Stimulated activated CD4-positive, alpha-beta T cell treated with anti-CD3 and anti-CD28 coated beads, Interleukin-2, amount 100 ng/mL, for 4 hours (primary cell): ENCODE data around the gene PLD3.

ENCODE experiments used
- DNase-seq: peaks from one replicate; pipeline ENCODE4 v3.0.0-alpha.2; 2020; ENCODE audit warnings: low read depth

The PLD3 gene, protein sequence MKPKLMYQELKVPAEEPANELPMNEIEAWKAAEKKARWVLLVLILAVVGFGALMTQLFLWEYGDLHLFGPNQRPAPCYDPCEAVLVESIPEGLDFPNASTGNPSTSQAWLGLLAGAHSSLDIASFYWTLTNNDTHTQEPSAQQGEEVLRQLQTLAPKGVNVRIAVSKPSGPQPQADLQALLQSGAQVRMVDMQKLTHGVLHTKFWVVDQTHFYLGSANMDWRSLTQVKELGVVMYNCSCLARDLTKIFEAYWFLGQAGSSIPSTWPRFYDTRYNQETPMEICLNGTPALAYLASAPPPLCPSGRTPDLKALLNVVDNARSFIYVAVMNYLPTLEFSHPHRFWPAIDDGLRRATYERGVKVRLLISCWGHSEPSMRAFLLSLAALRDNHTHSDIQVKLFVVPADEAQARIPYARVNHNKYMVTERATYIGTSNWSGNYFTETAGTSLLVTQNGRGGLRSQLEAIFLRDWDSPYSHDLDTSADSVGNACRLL

DNA sequence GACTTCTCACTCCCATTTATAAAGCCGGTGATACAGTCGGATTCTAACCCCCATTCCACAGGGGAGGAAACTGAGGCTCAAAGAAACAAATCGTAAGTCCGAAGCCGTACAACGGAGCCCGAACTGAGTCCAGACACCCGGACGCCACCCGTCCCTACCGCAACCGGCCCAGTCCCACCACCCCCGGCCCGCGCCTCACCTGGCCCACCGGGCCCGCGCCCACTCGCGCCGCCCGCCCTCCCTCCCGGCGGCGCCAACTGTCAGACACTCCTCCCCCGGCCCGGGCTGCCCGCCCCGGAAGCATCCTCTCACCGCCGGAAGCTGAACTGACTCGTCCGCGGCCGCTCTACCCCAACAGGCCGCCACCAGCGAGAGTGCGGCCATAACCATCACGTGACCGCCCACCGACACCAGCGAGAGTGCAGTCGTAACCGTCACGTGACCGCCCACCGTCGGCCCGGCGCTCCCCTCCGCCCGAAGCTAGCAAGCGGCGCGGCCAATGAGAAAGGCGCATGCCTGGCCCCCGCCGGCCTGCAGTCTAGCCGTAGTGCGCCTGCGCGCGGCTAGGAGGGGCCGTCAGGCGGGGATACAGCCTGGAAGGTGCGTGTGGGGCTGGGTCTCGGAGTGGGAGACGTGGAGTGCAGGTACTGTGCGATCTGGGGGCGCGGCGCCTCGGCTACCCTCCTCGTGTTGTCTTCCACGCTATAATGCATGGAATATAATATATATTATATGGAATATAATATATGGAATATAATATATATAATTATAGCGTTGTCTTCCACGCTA is at the start of gene PLD3, which contains the start of gene C19orf47:
Gene PLD3 (plus strand): TSS at position 571 of the 789 bp plus-strand sequence. CDS start 17,789 bp downstream, outside the sequence.
Gene C19orf47 (minus strand): TSS at position 273 of the 789 bp plus-strand sequence. CDS start 6,540 bp downstream, outside the sequence.
- peak; percentile 99 for DNase-seq

GRCh38 chr19:40300668-40301067 is 47.8 kb upstream of the PLD3 start:
- no peak for DNase-seq

- no peak for DNase-seq
These were observed 46.1 kb upstream of the PLD3 start for GRCh38 chr19:40302224-40303011.

GRCh38 chr19:40303765-40304164 is 44.7 kb upstream of the PLD3 start:
- no peak for DNase-seq

DNA sequence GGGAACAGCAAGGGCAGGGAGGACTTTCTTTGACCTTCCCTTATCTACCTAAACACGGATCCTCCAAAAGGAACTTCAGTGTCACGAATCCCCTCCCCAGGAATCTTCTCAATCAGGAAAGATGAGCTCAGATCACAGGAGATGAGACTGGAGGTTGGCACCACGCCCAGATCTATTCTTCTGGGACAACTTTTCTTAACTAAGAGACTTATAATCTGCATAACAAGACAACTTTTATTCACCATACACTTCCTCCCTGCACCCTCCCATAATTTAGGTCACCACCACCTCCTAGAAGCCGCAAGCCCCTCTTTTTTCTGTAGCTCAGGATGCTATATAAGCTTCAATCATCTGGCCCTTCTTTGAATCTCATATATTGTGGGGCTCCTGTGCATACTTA is 44.2 kb upstream of the PLD3 start:
- no peak for DNase-seq

DNA sequence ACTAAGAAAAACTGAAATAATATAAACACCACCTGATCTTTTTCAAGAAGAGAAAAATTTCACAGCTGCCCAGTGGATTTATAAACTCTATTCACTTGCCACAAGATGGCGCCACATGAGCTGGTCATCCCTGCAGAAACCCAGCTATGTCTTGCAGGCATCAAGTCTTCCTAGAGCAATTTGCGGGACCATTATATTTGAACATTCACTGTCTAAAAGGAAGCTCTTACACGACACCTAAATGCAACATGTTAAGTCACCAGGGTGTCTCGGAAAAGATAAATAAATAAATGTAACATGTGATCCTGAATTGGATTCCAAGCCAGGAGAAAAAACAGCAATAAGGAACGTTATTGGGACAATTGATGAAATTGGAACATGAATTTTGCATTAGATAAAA is 43.1 kb upstream of the PLD3 start:
- DNase-seq, result peak; percentile 58

- no peak for DNase-seq
These were observed 38.8 kb upstream of the PLD3 start for GRCh38 chr19:40309666-40310065.

- DNase-seq, result no peak
These were observed 36.0 kb upstream of the PLD3 start for GRCh38 chr19:40312533-40312932.

- no peak for DNase-seq
These were observed 35.1 kb upstream of the PLD3 start for GRCh38 chr19:40313229-40313983.

- DNase-seq, result no peak
These were observed 33.8 kb upstream of the PLD3 start for GRCh38 chr19:40314656-40315055.

GRCh38 chr19:40315812-40316470 is 32.6 kb upstream of the PLD3 start:
- no peak for DNase-seq

GRCh38 chr19:40317338-40317737 is 31.2 kb upstream of the PLD3 start:
- DNase-seq, result no peak

DNA sequence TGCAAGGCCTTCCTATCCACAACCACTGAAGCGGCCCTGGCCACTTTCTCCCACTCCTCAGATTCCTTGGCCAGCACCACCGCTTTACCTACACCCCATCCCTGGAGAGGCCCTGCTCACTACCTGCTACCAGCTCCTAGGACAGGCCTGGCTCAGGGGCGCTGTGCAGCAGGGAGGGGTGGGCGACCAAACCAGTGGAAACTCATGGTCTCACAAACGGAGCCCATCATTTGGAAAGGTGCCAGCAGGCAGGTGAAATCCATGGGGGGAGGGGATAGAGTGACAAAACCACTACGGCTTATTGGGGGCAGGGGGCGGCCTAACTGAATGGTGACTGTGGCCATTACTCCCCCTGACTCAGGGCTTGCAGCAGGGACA is 27.9 kb upstream of the PLD3 start:
- DNase-seq, result no peak

DNA sequence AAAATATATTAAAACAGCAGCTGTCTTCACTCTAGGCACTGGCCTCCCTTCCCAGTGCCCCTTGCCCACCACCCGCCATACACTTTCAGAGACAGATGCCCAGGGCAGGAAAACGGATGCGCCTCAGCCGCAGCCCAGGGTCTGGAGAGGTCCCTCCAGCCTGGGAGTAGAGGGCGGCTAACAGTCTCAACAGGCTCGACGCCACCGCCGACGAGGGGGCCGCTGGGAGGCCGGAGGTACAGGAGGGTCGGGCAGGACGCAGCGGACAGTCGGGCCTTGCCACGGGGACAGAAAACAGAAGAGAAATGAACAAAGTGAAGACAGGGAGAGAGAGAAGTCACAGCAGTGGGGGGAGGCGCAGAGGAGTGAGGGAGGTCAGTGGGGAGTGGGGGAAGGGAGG is 27.4 kb upstream of the PLD3 start:
- no peak for DNase-seq

- DNase-seq, result no peak
These were observed 26.8 kb upstream of the PLD3 start for GRCh38 chr19:40321566-40322270.

DNA sequence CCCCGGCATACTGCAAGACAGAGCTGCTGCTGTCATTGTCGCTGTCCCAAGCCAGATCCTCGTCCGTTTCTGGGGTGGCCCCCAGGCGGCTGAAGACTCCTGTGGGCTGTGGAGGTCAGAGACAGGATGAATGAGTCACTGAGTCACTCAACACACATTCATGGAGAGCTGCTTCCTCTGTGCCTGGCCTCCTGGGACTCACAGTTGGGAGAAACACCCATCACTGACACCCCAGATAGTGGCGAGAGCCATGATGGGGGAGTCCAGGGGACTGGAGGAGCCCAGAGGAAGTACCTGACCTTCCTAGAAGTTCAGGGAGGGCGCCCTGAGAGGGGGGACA is 26.3 kb upstream of the PLD3 start:
- DNase-seq, result no peak

DNA sequence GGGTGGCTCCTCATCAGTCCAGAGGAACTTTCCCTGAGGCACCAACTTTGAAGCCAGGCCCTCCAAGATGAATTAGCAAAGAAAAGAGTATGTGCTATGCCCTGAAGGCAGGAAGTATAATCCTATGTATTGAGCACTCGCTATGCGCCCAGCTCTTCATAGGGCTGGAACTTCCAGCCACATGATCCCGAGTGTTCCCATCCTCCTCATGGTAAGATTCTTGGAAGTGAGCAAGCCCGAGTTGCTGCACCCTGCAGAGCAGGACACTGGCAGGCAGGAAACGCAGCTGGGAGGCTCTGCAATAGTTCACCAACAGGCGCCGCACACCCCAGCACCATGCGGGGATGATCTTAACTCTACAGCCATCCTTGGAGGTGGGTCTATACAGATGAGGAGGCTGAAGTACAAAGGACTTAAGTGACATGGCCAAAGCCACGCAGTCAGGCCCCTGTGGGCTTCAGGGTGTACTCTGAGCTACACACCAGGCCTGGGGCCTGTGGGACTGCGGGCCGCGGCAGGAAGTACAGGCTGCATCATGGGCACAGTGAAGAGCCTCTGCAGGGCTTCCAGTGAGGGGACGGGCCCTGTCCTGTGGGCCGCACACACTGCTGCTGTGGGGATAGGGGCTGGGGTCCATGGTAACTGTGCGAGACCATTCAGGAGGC is 25.4 kb upstream of the PLD3 start:
- no peak for DNase-seq

- DNase-seq, result no peak
These were observed 24.8 kb upstream of the PLD3 start for GRCh38 chr19:40323705-40324104.

DNA sequence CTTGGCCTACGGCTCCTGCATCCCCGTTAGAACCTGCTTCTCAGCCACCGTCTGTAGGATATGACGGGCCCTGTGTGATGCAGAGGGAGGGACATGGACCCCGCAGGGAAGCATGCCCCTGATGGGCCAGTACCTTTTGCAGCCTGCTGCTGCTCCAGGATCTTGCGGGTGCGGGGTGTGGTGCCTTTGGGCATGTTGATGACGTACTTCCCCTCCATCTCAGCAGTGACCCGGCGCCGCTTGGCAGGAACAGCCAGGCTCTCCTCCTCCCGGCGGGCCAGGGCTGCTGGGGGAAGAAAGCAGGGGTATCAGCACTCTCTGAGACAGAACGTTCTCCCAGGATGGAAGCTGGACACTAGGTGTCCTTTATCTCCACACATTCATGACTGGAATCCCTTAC is 22.3 kb upstream of the PLD3 start:
- DNase-seq, result no peak

DNA sequence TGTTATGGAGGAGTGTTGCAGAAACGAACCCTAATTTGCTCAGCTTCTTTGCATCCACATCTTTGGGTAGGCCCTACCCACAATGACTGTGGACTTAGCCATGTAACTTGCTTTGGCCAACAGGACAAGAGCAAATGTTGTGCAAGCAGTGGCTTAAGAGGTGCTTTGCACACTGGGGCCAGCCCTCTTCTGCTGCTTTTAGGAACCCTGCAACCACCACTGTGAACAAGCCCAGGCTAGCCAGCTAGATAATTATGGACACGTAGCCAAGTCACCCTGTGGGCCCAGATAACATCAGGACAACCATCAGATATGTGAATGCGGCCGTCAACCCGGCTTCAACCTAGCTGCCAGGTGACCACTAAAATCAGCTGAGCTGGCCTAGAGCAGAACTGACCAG is 17.4 kb upstream of the PLD3 start:
- DNase-seq, result no peak
